ENCODE results near the gene ITPRID1.

DNA sequence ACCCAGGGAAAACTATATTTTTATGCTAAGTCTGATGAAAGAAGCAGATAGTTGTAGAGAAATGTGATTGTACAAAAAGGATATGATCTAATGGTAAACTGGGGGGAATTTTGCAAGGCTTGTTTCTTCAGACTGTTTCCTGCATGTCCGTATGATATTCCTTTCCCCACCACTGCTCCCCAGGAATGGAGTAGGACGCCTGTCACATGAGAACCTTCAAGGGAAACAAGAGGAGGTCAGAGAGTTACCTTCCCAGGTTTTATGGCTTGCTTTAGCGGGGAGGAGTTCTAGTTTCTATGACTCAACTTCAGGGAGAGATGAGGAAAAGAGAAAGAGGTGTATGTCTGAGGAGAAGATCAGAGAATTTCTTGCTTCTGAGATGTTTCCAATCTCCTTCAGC, 16.4 kb upstream of the ITPRID1 start:
- TF ChIP-seq SRSF7 (optimal IDR thresholded peaks at IDR 0.05; ENCODE audit: low read depth, low read length) (no peak), ZNF354B (CRISPR knock-in tag; IDR thresholded peaks at IDR 0.05) (no peak), ZNF239 (CRISPR knock-in tag; IDR thresholded peaks at IDR 0.05) (no peak), TARDBP (IDR thresholded peaks at IDR 0.05) (no peak), MYC (IDR thresholded peaks at IDR 0.05; ENCODE audit: low read depth, low read length) (no peak), MYC (CRISPR knock-in tag; IDR thresholded peaks at IDR 0.05; ENCODE audit: borderline replicate concordance, low read depth) (no peak), MAFK (IDR thresholded peaks at IDR 0.05; ENCODE audit: low read length) (no peak), U2AF1 (optimal IDR thresholded peaks at IDR 0.05; ENCODE audit: low read depth, low read length) (no peak)
- TF ChIP-seq, protein P1, sequence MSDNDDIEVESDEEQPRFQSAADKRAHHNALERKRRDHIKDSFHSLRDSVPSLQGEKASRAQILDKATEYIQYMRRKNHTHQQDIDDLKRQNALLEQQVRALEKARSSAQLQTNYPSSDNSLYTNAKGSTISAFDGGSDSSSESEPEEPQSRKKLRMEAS (CRISPR knock-in tag; IDR thresholded peaks at IDR 0.05): no peak
